Endothelial cell of umbilical vein (primary cell): ENCODE measurements around the gene SKIDA1. TPM values are rescaled to one million over a fixed set of nuclear protein-coding genes. Genes with fewer than 3 reads are reported as not detected.

Experiments used
- BruUV-seq: library from RNA; stranded (reverse); fragments of 400-500 nt; replicated peaks from 2 replicates; lab custom pipeline; 2021; lab: Mats Ljungman, UMichigan
- CTCF ChIA-PET: fragments of 300-600, 350-600 bp; sonication (Branson Sonifier 250); formaldehyde crosslinking; loops from one replicate; lab custom pipeline; 2021; ENCODE audit warnings: antibody characterized with exemption, inconsistent platforms; lab: Charles Lee
- POLR2A ChIA-PET: fragments of 300-600, 350-600 bp; sonication (Branson Sonifier 250); formaldehyde crosslinking; loops from one replicate; lab custom pipeline; 2021; ENCODE audit warnings: antibody characterized with exemption, inconsistent platforms; lab: Charles Lee
- DNase-seq: peaks from one replicate; pipeline ENCODE4 v3.0.0-alpha.2; 2011; ENCODE audit warnings: low read depth, low spot score
- FAIRE-seq: peaks from 2 replicates; lab custom pipeline; 2011; peaks lifted over from hg19 to GRCh38; lab: Jason Lieb, UNC
- H2AFZ ChIP-seq: 2 replicates; pipeline ENCODE4 v1.6.0; 2012; ENCODE audit warnings: low read depth, low read length, control low read depth, inconsistent platforms
- H3K27ac ChIP-seq: 2 replicates; pipeline ENCODE4 v1.5.1; 2011; ENCODE audit warnings: low read depth, mild to moderate bottlenecking, control low read depth, low read length, moderate library complexity; ENCODE audit not compliant: insufficient read depth
- H3K27me3 ChIP-seq, 2 experiments: 2 replicates each; pipeline versions ENCODE4 v1.6.0 to v1.6.1; 2011; ENCODE audit warnings: low read length in 2 of 2, mixed read lengths in 1 of 2; ENCODE audit not compliant: control insufficient read depth in 2 of 2, insufficient read depth in 2 of 2
- H3K36me3 ChIP-seq, 2 experiments: 2 replicates in 1 of 2; 3 replicates in 1 of 2; pipeline ENCODE4 v1.5.1; 2011; ENCODE audit warnings: low read length in 2 of 2, mild to moderate bottlenecking in 1 of 2, moderate library complexity in 1 of 2; ENCODE audit not compliant: control insufficient read depth in 2 of 2, insufficient read depth in 2 of 2; ENCODE audit errors: extremely low read depth in 1 of 2
- H3K4me1 ChIP-seq: 3 replicates; pipeline ENCODE4 v1.5.1; 2011; ENCODE audit warnings: mild to moderate bottlenecking, low read length; ENCODE audit not compliant: control insufficient read depth, insufficient read depth; ENCODE audit errors: extremely low read depth
- H3K4me2 ChIP-seq: 2 replicates; pipeline ENCODE4 v1.6.1; 2011; ENCODE audit warnings: low read length, control low read depth, mixed read lengths; ENCODE audit not compliant: insufficient read depth
- H3K4me3 ChIP-seq, 3 experiments: fragments of 200-600 bp in 1 of 3; sonication (generic), shearing (Covaris generic) in 1 of 3; replicated peaks in 1 of 3; 2 replicates each; pipeline ENCODE4 v1.5.1; 2011 to 2016; ENCODE audit warnings: control low read depth in 3 of 3, low read length in 3 of 3, mild to moderate bottlenecking in 2 of 3, inconsistent platforms in 1 of 3, low read depth in 1 of 3, moderate library complexity in 1 of 3; ENCODE audit not compliant: insufficient read depth in 1 of 3
- H3K79me2 ChIP-seq: 2 replicates; pipeline ENCODE4 v1.6.0; 2012; ENCODE audit warnings: low read length, inconsistent platforms; ENCODE audit not compliant: control insufficient read depth, insufficient read depth
- H3K9ac ChIP-seq: replicated peaks from 2 replicates; pipeline ENCODE3; 2011; ENCODE audit warnings: low read length, control low read depth; ENCODE audit not compliant: insufficient read depth; ENCODE audit errors: extremely low read depth
- H3K9me1 ChIP-seq: replicated peaks from 3 replicates; pipeline ENCODE4 v1.6.0; 2011; ENCODE audit warnings: mild to moderate bottlenecking, low read length; ENCODE audit not compliant: control insufficient read depth, insufficient read depth; ENCODE audit errors: extremely low read depth
- H3K9me3 ChIP-seq: replicated peaks from 2 replicates; pipeline ENCODE4 v1.5.1; 2012; ENCODE audit warnings: low read length, inconsistent platforms; ENCODE audit not compliant: control insufficient read depth, insufficient read depth
- H4K20me1 ChIP-seq: replicated peaks from 2 replicates; pipeline ENCODE3; 2011; ENCODE audit warnings: mild to moderate bottlenecking, low read length; ENCODE audit not compliant: control insufficient read depth, insufficient read depth; ENCODE audit errors: extremely low read depth
- EZH2 ChIP-seq: IDR thresholded peaks from 2 replicates; pipeline ENCODE4 v1.6.1; 2012; ENCODE audit warnings: borderline replicate concordance, low read depth, mild to moderate bottlenecking, moderate library complexity, low read length, inconsistent platforms; ENCODE audit not compliant: severe bottlenecking
- FOS ChIP-seq: IDR thresholded peaks from 2 replicates; pipeline ENCODE4 v1.6.1; 2011; ENCODE audit warnings: mild to moderate bottlenecking, low read length, moderate library complexity, borderline replicate concordance; ENCODE audit not compliant: insufficient read depth
- GATA2 ChIP-seq: IDR thresholded peaks from 2 replicates; pipeline ENCODE4 v1.7.0; 2011; ENCODE audit warnings: low read depth, mild to moderate bottlenecking, moderate library complexity, mixed read lengths, low read length; ENCODE audit not compliant: insufficient read length, insufficient read depth
- JUN ChIP-seq: IDR thresholded peaks from 2 replicates; pipeline ENCODE4 v1.6.1; 2011; ENCODE audit warnings: borderline replicate concordance, low read depth; ENCODE audit not compliant: insufficient read length, insufficient read depth
- MYC ChIP-seq: IDR thresholded peaks from one replicate; pipeline ENCODE4 v1.6.1; 2011; ENCODE audit warnings: mild to moderate bottlenecking, low read depth, low read length
- POLR2A ChIP-seq: IDR thresholded peaks from 2 replicates; pipeline ENCODE4 v1.6.1; 2012; ENCODE audit warnings: low read depth, mild to moderate bottlenecking, control low read depth, low read length
- POLR2AphosphoS5 ChIP-seq: IDR thresholded peaks from 2 replicates; pipeline ENCODE4 v1.6.1; 2012; ENCODE audit warnings: low read depth, mild to moderate bottlenecking, control low read depth, low read length, moderate library complexity; ENCODE audit not compliant: insufficient read depth
- dilution Hi-C: fragments of 300-500 bp; cut with MboI; formaldehyde crosslinking; loops from one replicate; pipeline ENCODE4 v1.15.0; 2019; ENCODE audit warnings: low sequenced_read_pairs; ENCODE audit not compliant: extremely low pct_ligation_motif_present
- intact Hi-C: fragments of 100-400 bp; cut with micrococcal nuclease; formaldehyde crosslinking; loops from one replicate; pipeline ENCODE4 v1.10.0; 2022
- polyA plus RNA-seq, 4 experiments: library from polyadenylated mRNA; depleted of rRNA in 3 of 4; stranded (reverse) in 3 of 4; unstranded in 1 of 4; fragments of >200 nt; gene quantifications; 2 replicates each; pipeline versions ENCODE4 v1.2.1 to v1.2.3, GENCODE V29; 2011 to 2012; ENCODE audit warnings: missing spikeins in 1 of 4
- total RNA-seq: library from RNA; stranded (reverse); gene quantifications from 2 replicates; pipeline ENCODE4 v1.2.3, GENCODE V29; 2021
- TF ChIP-seq, protein P1 (sequence below), 2 donors: IDR thresholded peaks; 1 replicate in 1 of 2; 2 replicates in 1 of 2; pipeline ENCODE4 v1.5.1; 2011; ENCODE audit warnings: low read length in 2 of 2, mild to moderate bottlenecking in 2 of 2, moderate library complexity in 2 of 2, control low read depth in 1 of 2, inconsistent platforms in 1 of 2, low read depth in 1 of 2; ENCODE audit not compliant: insufficient read depth in 1 of 2; ENCODE audit errors: extremely low read depth in 1 of 2
- TF ChIP-seq, protein P2 (sequence below): IDR thresholded peaks from 2 replicates; pipeline ENCODE4 v1.6.1; 2011; ENCODE audit not compliant: insufficient read depth, insufficient read length

Gene SKIDA1
- total and polyA plus RNA-seq, 2 donors (not counting 3 experiments of a cell fraction or from before 2014, with no cell fraction given): 0.21 to 0.71 TPM

DNA sequence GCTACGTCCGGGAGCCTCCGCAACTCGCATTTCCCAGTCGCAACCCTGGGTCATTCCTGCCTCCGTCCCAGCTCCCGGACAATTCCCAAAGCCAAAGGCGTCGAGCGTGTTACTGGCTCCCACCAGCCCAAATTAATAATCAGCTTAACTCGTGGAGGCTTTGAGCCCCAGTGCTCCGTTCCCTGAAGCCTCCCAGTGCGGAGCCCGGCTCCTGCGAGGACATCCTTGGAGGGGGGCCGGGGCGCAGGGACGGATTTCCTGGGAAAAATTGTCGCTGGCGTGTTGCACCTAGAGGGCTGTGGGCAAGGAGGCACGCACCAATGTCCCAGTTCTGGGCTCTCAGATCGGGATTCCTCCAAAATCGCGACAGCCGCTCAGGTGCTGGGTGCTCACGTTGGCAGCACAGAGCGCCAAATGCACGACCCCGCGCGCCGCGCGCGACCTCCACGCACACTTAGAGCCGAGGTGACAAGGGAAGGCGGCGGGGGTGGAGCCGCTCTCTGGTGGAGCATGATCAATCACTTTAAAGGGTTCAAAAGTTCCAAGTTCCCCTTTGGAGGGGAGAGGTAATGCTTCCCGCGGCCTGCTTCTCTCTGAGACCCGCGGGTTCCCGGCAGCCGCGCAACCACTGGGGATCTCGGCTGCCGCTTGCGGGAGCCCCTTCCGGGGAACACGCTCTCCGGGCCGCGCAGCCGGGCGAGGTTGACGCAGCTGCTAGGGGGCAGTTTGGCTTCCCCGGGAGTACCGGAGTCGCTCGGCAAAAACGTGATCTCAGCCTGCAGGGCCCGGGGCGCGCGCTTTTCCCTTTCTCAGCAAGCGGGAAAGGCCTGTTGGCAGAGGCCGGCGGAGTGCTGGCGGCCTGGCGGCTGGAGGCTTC is 25.5 kb downstream of the SKIDA1 start:
- no peak overlapping the region for H3K9ac ChIP-seq
- no peaks in the 10 kb centered on the region for H3K79me2 ChIP-seq
- BruUV-seq: no TSS peak
- H3K36me3 ChIP-seq: no peaks in the 10 kb centered on the region
- TF ChIP-seq JUN (no peak), EZH2 (peak; percentile 54)
- H3K4me2 ChIP-seq: no peak overlapping the region
- ChIA-PET POLR2A (no interaction called here), CTCF (interaction anchor here (0.5 to 0.7 kb wide), 2 partner anchors 51 to 233 kb away, joined by 3 read pairs; no protein-coding TSS in a partner anchor)
- H3K9me1 ChIP-seq: no peaks in the 10 kb centered on the region
- H3K27ac ChIP-seq: no peak overlapping the region
- peak overlapping the region; percentile 50 for H2AFZ ChIP-seq
- dilution Hi-C loops (no loop called here), intact Hi-C loops (loop anchor here (5.0 to 10.0 kb wide), 9 partner anchors 177 to 1595 kb away; partner anchors contain the start of genes COMMD3 and MSRB2)
- H3K27me3 ChIP-seq: peaks cover 10 to 31% of the 10 kb centered on the region in 2 experiments
- no peak for DNase-seq
- H3K4me1 ChIP-seq: peaks cover 10% of the 10 kb centered on the region
- no peak overlapping the region for H3K4me3 ChIP-seq
- H4K20me1 ChIP-seq: no peaks in the 10 kb centered on the region
- no peak for FAIRE-seq
- H3K9me3 ChIP-seq: no peaks in the 10 kb centered on the region

DNA sequence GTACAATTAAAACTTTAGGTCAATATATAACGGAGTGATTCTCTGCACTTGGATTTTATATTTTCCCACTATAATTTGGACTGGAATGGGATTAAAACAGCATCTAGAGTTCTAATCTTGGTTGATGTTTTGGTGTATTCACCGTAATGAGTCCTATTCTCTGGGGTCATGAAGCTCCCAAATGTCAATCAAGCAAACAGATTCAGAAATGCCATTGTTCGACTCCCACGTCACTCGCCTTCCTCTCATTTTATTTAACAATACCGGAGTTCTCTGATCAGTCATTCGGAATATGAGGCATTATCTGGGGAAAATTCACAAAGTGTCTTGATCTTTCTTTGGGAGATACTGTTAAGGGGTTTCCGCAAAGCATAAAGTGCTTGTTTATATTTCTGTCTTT is 26.5 kb downstream of the SKIDA1 start:
- Histone ChIP-seq H3K9ac (no peak overlapping the region), H3K9me1 (no peaks in the 10 kb centered on the region), H3K4me3 (no peak overlapping the region), H3K9me3 (no peaks in the 10 kb centered on the region), H3K79me2 (no peaks in the 10 kb centered on the region), H4K20me1 (no peaks in the 10 kb centered on the region), H3K4me2 (no peak overlapping the region), H2AFZ (no peak overlapping the region), H3K36me3 (no peaks in the 10 kb centered on the region), H3K27ac (no peak overlapping the region), H3K4me1 (peaks cover 12% of the 10 kb centered on the region), H3K27me3 (peaks cover 10 to 31% of the 10 kb centered on the region in 2 experiments)
- intact Hi-C loops: loop anchor here (5.0 to 10.0 kb wide), 9 partner anchors 178 to 1596 kb away; partner anchors contain the start of genes COMMD3 and MSRB2
- TF ChIP-seq EZH2 (no peak), FOS (no peak), POLR2A (no peak), JUN (no peak), MYC (no peak), POLR2AphosphoS5 (no peak), GATA2 (no peak)
- TF ChIP-seq, protein P1, sequence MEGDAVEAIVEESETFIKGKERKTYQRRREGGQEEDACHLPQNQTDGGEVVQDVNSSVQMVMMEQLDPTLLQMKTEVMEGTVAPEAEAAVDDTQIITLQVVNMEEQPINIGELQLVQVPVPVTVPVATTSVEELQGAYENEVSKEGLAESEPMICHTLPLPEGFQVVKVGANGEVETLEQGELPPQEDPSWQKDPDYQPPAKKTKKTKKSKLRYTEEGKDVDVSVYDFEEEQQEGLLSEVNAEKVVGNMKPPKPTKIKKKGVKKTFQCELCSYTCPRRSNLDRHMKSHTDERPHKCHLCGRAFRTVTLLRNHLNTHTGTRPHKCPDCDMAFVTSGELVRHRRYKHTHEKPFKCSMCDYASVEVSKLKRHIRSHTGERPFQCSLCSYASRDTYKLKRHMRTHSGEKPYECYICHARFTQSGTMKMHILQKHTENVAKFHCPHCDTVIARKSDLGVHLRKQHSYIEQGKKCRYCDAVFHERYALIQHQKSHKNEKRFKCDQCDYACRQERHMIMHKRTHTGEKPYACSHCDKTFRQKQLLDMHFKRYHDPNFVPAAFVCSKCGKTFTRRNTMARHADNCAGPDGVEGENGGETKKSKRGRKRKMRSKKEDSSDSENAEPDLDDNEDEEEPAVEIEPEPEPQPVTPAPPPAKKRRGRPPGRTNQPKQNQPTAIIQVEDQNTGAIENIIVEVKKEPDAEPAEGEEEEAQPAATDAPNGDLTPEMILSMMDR (IDR thresholded peaks at IDR 0.05; ENCODE audit: extremely low read depth in 1 of 2, insufficient read depth in 1 of 2, low read depth in 1 of 2, low read length in 2 of 2): no peak
- TF ChIP-seq, protein P2, sequence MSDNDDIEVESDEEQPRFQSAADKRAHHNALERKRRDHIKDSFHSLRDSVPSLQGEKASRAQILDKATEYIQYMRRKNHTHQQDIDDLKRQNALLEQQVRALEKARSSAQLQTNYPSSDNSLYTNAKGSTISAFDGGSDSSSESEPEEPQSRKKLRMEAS: no peak
- dilution Hi-C loops: no loop called here
- BruUV-seq: no TSS peak
- ChIA-PET POLR2A (no interaction called here), CTCF (no interaction called here)
- DNase-seq (no peak), FAIRE-seq (peak; percentile 62)
